Heart right ventricle (tissue), 16 donors: ENCODE measurements around the gene DFFB. TPM values are rescaled to one million over a fixed set of nuclear protein-coding genes. Genes with fewer than 3 reads are reported as not detected.

Source experiments
- ATAC-seq, 8 donors: fragments of 200-7000 bp; cut with Tn5 transposase; one replicate each; pipeline ENCODE4 v1.9.1; 2020; ENCODE audit warnings: mild to moderate bottlenecking in 8 of 8, moderate library complexity in 8 of 8, moderate number of reproducible peaks in 1 of 8
- DNase-seq, 2 donors: peaks; one replicate each; pipeline ENCODE4 v3.0.0-alpha.2; 2020
- H3K27ac ChIP-seq, 10 donors: fragments of 200-600 bp; sonication (generic) in 2 of 10; one replicate each; pipeline versions ENCODE4 v1.5.0 to v1.8.0; 2020 to 2022; ENCODE audit warnings: mild to moderate bottlenecking in 3 of 10
- H3K27me3 ChIP-seq, 7 donors: fragments of 200-600 bp; one replicate each; pipeline ENCODE4 v1.8.0; 2021 to 2022; ENCODE audit warnings: mild to moderate bottlenecking in 2 of 7
- H3K36me3 ChIP-seq, 9 donors: fragments of 200-600 bp; sonication (generic) in 1 of 9; one replicate each; pipeline versions ENCODE4 v1.5.0 to v1.8.0; 2020 to 2022; ENCODE audit warnings: mild to moderate bottlenecking in 2 of 9
- H3K4me1 ChIP-seq, 9 donors: fragments of 200-600 bp; sonication (generic) in 1 of 9; one replicate each; pipeline versions ENCODE4 v1.5.0 to v1.8.0; 2020 to 2022; ENCODE audit warnings: mild to moderate bottlenecking in 4 of 9
- H3K4me3 ChIP-seq, 10 donors: fragments of 200-600 bp; sonication (generic) in 2 of 10; one replicate each; pipeline versions ENCODE4 v1.5.0 to v1.8.0; 2020 to 2022; ENCODE audit warnings: mild to moderate bottlenecking in 7 of 10, moderate library complexity in 2 of 10
- H3K9me3 ChIP-seq, 11 donors: fragments of 200-600 bp in 10 of 11; sonication (generic) in 2 of 11; one replicate each; pipeline versions ENCODE4 v1.5.0 to v1.8.0; 2013 to 2022; ENCODE audit warnings: mild to moderate bottlenecking in 2 of 11, control low read depth in 1 of 11, moderate library complexity in 1 of 11
- WGBS, 2 donors: extraction: QIAGEN DNeasy Blood & Tissue Kit; methylation state at CpG; one replicate each; pipeline ENCODE4 v1.1.7; 2013; ENCODE audit warnings: inconsistent platforms in 1 of 2; 5-methylcytosine and 5-hydroxymethylcytosine counted together
- intact Hi-C, 10 donors: fragments of 100-400 bp; cut with DNase I; formaldehyde crosslinking; loops; one replicate each; pipeline versions ENCODE4 v1.11.1 to v1.14.2; 2022
- polyA plus RNA-seq, 2 donors: library from polyadenylated mRNA; stranded (reverse); fragments of 200-250 nt; gene quantifications; one replicate each; pipeline ENCODE4 v1.2.3, GENCODE V29; 2013
- total RNA-seq, 10 donors: library from RNA; stranded (reverse); fragmentation: NEBNext Ultra II Directional in 3 of 10; extraction: Animal tissue kit (Norgen Biotek cat#: 25700) in 3 of 10; gene quantifications; one replicate each; pipeline versions ENCODE4 v1.2.1 to v1.2.4, GENCODE V29; 2021 to 2023
- TF ChIP-seq, protein P1 (sequence below), 9 donors: fragments of 200-600 bp; sonication (generic) in 2 of 9; IDR thresholded peaks; one replicate each; pipeline versions ENCODE4 v1.5.0 to v1.8.0; 2021 to 2022; ENCODE audit warnings: antibody characterized with exemption in 9 of 9, mild to moderate bottlenecking in 5 of 9, moderate library complexity in 1 of 9
- donor health status: Arrhythmogenic right ventricular cardiomyopathy.
- donor health status: ischemic (EF 13 %, LVEDD 7.1; RV severe dilation, severe dysfunction).
- donor health status: healthy with polysubstance abuse.
- donor health status: DM: no; HTN: yes; CAD: no.
- donor health status: DM: no; HTN: no; CAD: no.
- donor health status: ischemic (EF 25% LVEDD 6.9; RV normal size, moderate dysfunction).
- donor health status: ischemic (EF 25% LVEDD 5.7; RV mildly dilated, moderate dysfunction).
- donor health status: healthy.
- donor health status: DM: yes; HTN: yes; CAD: no.
- donor health status: Ischemic cardiomyopathy.
- donor health status: ischemic (EF 35%, LVEDD 5.7; RV mildly dilated, moderate dysfunction).
- donor health status: nonischemic (EF 11% LVEDD 7.7; RV severe dilation, severe dysfunction).
- donor health status: DM: yes; HTN: yes; CAD: no.
- donor health status: PGD.
- donor health status: ischemic (EF 29% LVEDD 5.4; RV normal size, mild dysfunction).
- donor health status: nonischemic (EF 23%, LVEDD 6.1; RV moderate dilation, normal function).

Gene DFFB
- total and polyA plus RNA-seq, 12 donors: 1.2 to 7.9 (median 2.3) TPM

DNA sequence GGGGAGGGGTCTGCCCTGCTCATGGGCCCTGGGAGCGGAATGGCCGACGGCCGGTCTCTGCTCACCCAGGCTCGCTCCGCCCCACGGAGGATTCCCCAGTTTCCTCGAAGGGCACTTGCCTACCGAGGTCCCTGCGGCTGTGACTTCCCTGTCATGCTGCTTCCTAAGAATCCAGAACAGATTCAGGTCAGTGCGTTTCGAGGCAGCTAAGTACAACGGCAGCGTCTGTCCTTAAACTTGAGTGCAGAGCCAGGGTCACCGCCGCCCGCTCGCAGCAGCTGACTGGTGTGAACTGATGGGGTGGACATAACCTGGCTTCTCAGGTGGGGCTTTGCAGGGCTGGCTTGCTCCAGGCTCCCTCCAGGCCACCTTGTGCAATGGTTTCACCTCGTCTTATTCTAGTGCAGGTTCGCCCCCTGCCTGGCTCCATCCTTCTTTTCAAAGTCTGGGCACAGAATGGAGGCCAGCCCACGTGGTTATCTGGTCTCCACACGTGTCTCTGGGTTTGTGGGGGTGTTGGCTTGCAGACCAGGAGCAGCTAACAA, 50.4 kb downstream of the DFFB start:
- DNase-seq: no peak
- no peak overlapping the region for H3K27ac ChIP-seq
- peaks cover 0 to 33% (median 23%) of the 10 kb centered on the region in 7 donors for H3K27me3 ChIP-seq
- peaks cover 0 to 5% (median 0%) of the 10 kb centered on the region in 9 donors for H3K4me1 ChIP-seq
- H3K9me3 ChIP-seq: no peaks in the 10 kb centered on the region
- H3K4me3 ChIP-seq: no peak overlapping the region
- intact Hi-C loops: no loop called here
- no peak for ATAC-seq
- WGBS, 2 donors: 75 to 76% methylated on average over 22 of the region's 22 CpGs
- H3K36me3 ChIP-seq: no peaks in the 10 kb centered on the region
- TF ChIP-seq, protein P1, sequence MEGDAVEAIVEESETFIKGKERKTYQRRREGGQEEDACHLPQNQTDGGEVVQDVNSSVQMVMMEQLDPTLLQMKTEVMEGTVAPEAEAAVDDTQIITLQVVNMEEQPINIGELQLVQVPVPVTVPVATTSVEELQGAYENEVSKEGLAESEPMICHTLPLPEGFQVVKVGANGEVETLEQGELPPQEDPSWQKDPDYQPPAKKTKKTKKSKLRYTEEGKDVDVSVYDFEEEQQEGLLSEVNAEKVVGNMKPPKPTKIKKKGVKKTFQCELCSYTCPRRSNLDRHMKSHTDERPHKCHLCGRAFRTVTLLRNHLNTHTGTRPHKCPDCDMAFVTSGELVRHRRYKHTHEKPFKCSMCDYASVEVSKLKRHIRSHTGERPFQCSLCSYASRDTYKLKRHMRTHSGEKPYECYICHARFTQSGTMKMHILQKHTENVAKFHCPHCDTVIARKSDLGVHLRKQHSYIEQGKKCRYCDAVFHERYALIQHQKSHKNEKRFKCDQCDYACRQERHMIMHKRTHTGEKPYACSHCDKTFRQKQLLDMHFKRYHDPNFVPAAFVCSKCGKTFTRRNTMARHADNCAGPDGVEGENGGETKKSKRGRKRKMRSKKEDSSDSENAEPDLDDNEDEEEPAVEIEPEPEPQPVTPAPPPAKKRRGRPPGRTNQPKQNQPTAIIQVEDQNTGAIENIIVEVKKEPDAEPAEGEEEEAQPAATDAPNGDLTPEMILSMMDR (IDR thresholded peaks at IDR 0.05): no peak

DNA sequence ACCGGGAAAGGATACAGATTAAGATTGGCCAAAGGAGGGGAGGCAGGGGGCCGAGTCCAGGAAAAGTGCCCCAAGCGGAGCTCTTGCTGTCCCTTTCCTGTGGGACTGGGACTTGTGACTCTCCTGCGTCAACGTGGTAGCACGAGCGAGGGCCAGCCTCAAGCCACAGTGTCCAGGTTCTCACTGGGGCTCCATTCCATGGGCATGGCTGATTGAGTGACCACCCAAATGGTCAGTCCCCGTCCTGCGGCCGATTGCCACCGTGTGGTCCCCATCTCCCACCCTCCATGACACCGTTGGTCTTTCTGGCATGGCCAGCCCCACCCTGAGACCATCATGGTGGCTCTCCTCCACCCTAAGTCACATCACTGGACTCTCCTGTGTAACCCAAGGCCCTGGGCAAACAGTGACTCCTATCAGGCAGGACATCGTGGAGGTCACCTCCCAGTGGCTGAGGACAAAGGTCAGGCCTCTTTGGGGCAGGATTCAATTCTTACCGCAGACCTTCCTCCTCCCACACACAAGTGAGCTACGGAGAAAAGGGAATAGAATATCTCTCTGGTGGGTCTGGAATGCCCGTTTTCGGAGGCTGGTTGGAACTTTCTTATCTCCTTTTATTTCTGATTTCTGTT, 51.7 kb downstream of the DFFB start:
- no peak for DNase-seq
- Histone ChIP-seq H3K4me3 (no peak overlapping the region), H3K27ac (no peak overlapping the region), H3K27me3 (peaks cover 0 to 33% (median 23%) of the 10 kb centered on the region in 7 donors), H3K36me3 (no peaks in the 10 kb centered on the region), H3K9me3 (no peaks in the 10 kb centered on the region), H3K4me1 (peaks cover 0 to 5% (median 0%) of the 10 kb centered on the region in 9 donors)
- intact Hi-C loops: no loop called here
- WGBS, 2 donors: 67 to 69% methylated on average over 17 of the region's 17 CpGs
- ATAC-seq: no peak
- TF ChIP-seq, protein P1 (IDR thresholded peaks at IDR 0.05): no peak

DNA sequence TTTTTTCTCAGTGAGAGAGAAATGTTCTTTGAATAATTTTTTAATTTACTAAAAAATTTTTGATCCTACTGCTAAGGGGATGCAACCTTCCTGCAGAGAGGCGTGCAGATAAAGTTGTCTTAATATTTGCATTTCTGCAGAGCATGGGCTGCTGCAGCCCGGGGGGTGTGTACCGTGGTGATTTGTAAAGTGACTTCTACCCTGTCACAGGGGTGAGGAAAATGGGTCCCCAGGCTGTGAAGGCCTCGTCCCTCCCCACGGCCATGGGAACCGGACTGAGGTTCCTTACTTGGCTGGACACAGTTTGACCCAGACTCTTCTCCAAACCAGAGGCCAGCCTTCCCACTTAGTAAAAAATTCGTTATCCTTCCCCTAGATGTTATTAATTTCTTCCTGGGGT, 52.3 kb downstream of the DFFB start:
- no peak for ATAC-seq
- Histone ChIP-seq H3K27ac (no peak overlapping the region), H3K27me3 (peaks cover 0 to 37% (median 23%) of the 10 kb centered on the region in 7 donors), H3K4me3 (no peak overlapping the region), H3K36me3 (no peaks in the 10 kb centered on the region), H3K9me3 (no peaks in the 10 kb centered on the region), H3K4me1 (peaks cover 0 to 5% (median 0%) of the 10 kb centered on the region in 9 donors)
- no peak for DNase-seq
- intact Hi-C loops: loop anchor here in 4 of 10 donors (5.0 to 10.0 kb wide), 6 partner anchors 745 to 1838 kb away; partner anchors contain the start of gene AJAP1 (in 1 of the 4)
- 75 to 76% methylated on average over 7 of the region's 7 CpGs for WGBS, 2 donors
- TF ChIP-seq, protein P1 (IDR thresholded peaks at IDR 0.05): no peak

DNA sequence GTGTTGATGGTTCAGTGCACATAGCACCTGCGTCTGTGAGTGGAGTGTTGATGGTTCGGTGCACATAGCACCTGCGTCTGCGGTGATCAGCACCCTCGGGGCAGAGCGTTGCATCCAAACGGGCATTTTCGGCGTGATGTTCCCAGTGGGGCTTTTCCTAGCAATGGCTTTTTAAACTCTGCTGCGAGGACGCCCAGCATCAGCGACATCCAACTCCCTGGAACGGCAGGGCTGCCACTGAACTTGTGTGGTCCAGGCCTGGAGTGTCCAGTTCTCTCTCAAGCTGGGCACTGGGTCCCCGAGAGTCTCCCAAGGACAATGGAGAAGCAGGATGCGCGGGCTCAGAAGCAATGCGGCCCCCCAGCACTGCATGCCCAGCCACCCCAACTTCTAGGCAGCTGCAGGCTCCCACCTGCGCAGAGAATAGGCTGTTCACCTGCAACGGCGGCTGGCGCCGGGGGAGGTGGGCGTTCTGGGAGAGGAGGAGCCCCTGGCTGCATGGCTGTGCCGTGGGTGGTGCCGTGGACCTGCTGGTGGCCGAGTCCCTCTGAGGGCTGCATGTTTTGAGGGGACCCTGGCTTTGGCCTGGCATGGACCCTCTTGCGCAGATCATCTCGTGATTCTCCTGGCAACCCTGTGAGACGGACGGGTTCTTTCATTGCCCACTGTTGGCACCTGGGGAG, 52.9 kb downstream of the DFFB start:
- no peak overlapping the region for H3K4me3 ChIP-seq
- intact Hi-C loops: loop anchor here in 4 of 10 donors (5.0 to 10.0 kb wide), 6 partner anchors 745 to 1837 kb away; partner anchors contain the start of gene AJAP1 (in 1 of the 4)
- TF ChIP-seq, protein P1 (IDR thresholded peaks at IDR 0.05): no peak
- peaks cover 0 to 37% (median 26%) of the 10 kb centered on the region in 7 donors for H3K27me3 ChIP-seq
- no peak for DNase-seq
- H3K9me3 ChIP-seq: no peaks in the 10 kb centered on the region
- peaks cover 0 to 5% (median 0%) of the 10 kb centered on the region in 9 donors for H3K4me1 ChIP-seq
- ATAC-seq: no peak
- H3K36me3 ChIP-seq: no peaks in the 10 kb centered on the region
- no peak overlapping the region for H3K27ac ChIP-seq
- 84 to 86% methylated on average over 30 of the region's 30 CpGs for WGBS, 2 donors
